NB4 (cell line): ENCODE measurements around the gene SCLY.

Experiments
- CTCF ChIP-seq: IDR thresholded peaks from one replicate; pipeline ENCODE4 v1.5.1; 2012; ENCODE audit warnings: low read depth, low read length
- MAX ChIP-seq: IDR thresholded peaks from 2 replicates; pipeline ENCODE4 v1.6.1; 2011; ENCODE audit warnings: low read depth, low read length
- MYC ChIP-seq: IDR thresholded peaks from 2 replicates; pipeline ENCODE4 v1.6.1; 2011; ENCODE audit warnings: low read depth, low read length
- POLR2A ChIP-seq: IDR thresholded peaks from 2 replicates; pipeline ENCODE4 v1.6.1; 2011; ENCODE audit warnings: mild to moderate bottlenecking; ENCODE audit not compliant: insufficient read length; ENCODE audit errors: extremely low read depth

GRCh38 chr2:238146884-238147544, 86.2 kb downstream of the SCLY start:
- TF ChIP-seq CTCF (no peak), POLR2A (no peak), MAX (no peak), MYC (no peak)
